RWPE1 (cell line): ENCODE data around the gene KIF2B.

Experiments
- CTCF ChIA-PET: fragments of 350-600 bp; sonication (Branson Sonifier 250); formaldehyde crosslinking; extraction: SDS; loops from one replicate; lab custom pipeline; 2021; lab: Yijun Ruan, JAX
- POLR2A ChIA-PET: fragments of 400-600 bp; formaldehyde crosslinking; extraction: SDS; loops from one replicate; lab custom pipeline; 2020; ENCODE audit warnings: antibody characterized with exemption; ENCODE audit not compliant: low non-redundant PET; lab: Yijun Ruan, JAX
- DNase-seq: peaks from one replicate; pipeline ENCODE4 v3.0.0; 2012; ENCODE audit warnings: low spot score
- H3K27ac ChIP-seq: fragments of 450-650 bp; 2 replicates; pipeline ENCODE4 v1.5.1; 2017
- CTCF ChIP-seq: fragments of 450-650 bp; conservative IDR thresholded peaks from 2 replicates; pipeline ENCODE4 v1.5.1; 2017; ENCODE audit warnings: low read depth, mild to moderate bottlenecking

Gene KIF2B

DNA sequence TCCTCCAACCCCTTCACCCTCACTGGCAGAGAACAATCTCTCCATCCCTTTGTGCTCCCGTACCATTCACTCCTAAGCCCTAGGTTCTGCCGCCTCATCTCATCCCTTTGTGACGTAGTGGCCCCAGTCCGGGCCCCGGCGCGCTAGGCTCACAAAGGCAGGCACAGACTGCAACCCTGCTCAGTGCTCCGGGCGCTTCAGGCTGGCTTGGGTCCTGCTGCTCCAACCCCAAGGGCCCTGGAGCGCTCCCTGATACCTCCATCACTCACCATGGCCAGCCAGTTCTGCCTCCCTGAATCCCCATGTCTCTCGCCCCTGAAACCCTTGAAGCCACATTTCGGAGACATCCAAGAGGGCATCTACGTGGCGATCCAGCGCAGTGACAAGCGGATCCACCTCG, at the start of gene KIF2B:
Gene KIF2B, plus strand, starts transcription at position 164 of the 400 bp plus-strand sequence. Its CDS starts 107 bp downstream, at position 271.
- no peak within 1 kb of the TSS for H3K27ac ChIP-seq
- POLR2A ChIA-PET, result no interaction called here
- TF ChIP-seq CTCF, result no peak
- CTCF ChIA-PET, result no interaction called here
- DNase-seq, result no peak

GRCh38 chr17:53780320-53780719, 42.4 kb upstream of the KIF2B start:
- DNase-seq, result no peak
- POLR2A ChIA-PET, result no interaction called here
- no peak for TF ChIP-seq CTCF
- CTCF ChIA-PET, result interaction anchor here (0.6 kb wide), 1 partner anchor 71 kb away, joined by 3 read pairs; no protein-coding TSS in a partner anchor
- H3K27ac ChIP-seq, result no peak overlapping the region

DNA sequence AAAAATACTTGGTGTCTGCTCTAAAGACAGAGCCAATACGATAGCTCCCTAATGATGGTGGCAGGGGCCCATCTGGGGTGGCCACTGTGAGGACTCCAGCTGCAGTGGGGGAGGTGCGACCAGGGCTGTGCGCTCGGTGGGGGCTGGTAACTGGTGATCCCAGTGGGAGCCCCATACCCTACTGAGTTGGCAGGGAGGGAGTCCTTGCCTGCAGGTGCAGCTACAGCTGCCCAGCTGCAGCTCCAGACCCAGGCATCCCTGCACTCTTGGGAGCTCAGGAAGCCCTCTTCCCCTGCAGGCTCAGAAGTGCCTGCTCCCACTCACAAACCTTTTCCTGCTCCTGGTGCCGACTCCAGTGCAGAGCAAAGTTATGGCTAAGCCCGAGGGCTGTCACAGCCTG, 31.2 kb upstream of the KIF2B start:
- no peak for TF ChIP-seq CTCF
- POLR2A ChIA-PET, result interaction anchor here (0.6 kb wide), 1 partner anchor 54 kb away, joined by 3 read pairs; no protein-coding TSS in a partner anchor
- CTCF ChIA-PET, result no interaction called here
- H3K27ac ChIP-seq, result no peak overlapping the region
- no peak for DNase-seq

DNA sequence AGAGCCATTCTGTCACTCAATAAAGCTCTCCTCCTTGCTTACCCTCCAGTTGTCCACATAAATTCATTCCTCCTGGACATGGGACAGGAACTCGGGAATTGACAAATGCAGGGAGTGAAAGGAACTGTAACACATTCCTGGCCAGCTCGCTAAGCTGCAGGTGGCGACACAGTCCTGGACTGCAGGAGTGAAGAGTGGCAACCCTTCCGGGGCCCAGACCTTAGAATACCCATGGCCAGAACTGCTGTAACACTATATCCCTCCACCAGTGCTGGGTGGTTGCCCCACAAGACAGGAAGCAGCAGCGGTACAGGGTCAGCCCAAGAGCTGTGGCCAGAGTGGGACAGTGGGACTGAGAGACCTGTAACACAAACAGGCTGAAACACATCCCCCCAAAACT, 30.3 kb upstream of the KIF2B start:
- TF ChIP-seq CTCF, result no peak
- ChIA-PET CTCF (no interaction called here), POLR2A (no interaction called here)
- no peak overlapping the region for H3K27ac ChIP-seq
- DNase-seq, result no peak

GRCh38 chr17:53792997-53793396, 29.7 kb upstream of the KIF2B start:
- no peak overlapping the region for H3K27ac ChIP-seq
- POLR2A ChIA-PET, result no interaction called here
- CTCF ChIA-PET, result no interaction called here
- TF ChIP-seq CTCF, result no peak
- DNase-seq, result no peak

- no peak for DNase-seq
- no peak overlapping the region for H3K27ac ChIP-seq
- POLR2A ChIA-PET, result no interaction called here
- CTCF ChIA-PET, result no interaction called here
- TF ChIP-seq CTCF, result no peak
These were observed 27.9 kb upstream of the KIF2B start for GRCh38 chr17:53794875-53795274.
